Measurements from ENCODE around the gene TSPYL2. TPM values are rescaled to one million over a fixed set of nuclear protein-coding genes. Genes with fewer than 3 reads are reported as not detected.

The TSPYL2 gene
- total RNA-seq, 2 experiments from 2014 or later = 56.8 to 61.0 TPM

GRCh38 chrX:53093748-53094581 is 11.8 kb downstream of the TSPYL2 start, which contains the start of gene KANTR:
KANTR (plus strand) TSS chrX:53094142; CDS start chrX:53124273, 30,131 bp downstream.
- H3K4me3 Mint-ChIP-seq = peak within 1 kb of the TSS; percentile 93

GRCh38 chrX:53094582-53094905 is 12.4 kb downstream of the TSPYL2 start:
- CTCF ChIA-PET = interaction anchor here (1.8 kb wide), 1 partner anchor 23 kb away, joined by 9 read pairs; no protein-coding TSS in a partner anchor
- no peak for TF ChIP-seq CTCF (IDR thresholded peaks at IDR 0.05)

More at GRCh38 chrX:53093748-53094581, 11.8 kb downstream of the TSPYL2 start, which contains the start of gene KANTR:
- ATAC-seq (peak; percentile 87), DNase-seq (peak; percentile 88)
- peak within 1 kb of the TSS; percentile 90 for H3K27ac Mint-ChIP-seq
- no peak for TF ChIP-seq CTCF (IDR thresholded peaks at IDR 0.05)
- no peaks in the 10 kb centered on the region for H3K36me3 Mint-ChIP-seq (ENCODE audit: low read depth)
- ChIA-PET POLR2A (interaction anchor here (1.0 kb wide), 1 partner anchor 12 kb away, joined by 4 read pairs; the partner anchor contains the start of gene TSPYL2), CTCF (interaction anchor here (1.8 kb wide), 1 partner anchor 22 kb away, joined by 9 read pairs; no protein-coding TSS in a partner anchor)
- H3K27me3 Mint-ChIP-seq = no peaks in the 10 kb centered on the region
- peaks cover 9% of the 10 kb centered on the region for H3K4me1 Mint-ChIP-seq (ENCODE audit: low read depth)
- no peaks in the 10 kb centered on the region for H3K9me3 Mint-ChIP-seq
- intact Hi-C loops (cut with micrococcal nuclease) = no loop called here

GRCh38 chrX:53095796-53096195 is 13.6 kb downstream of the TSPYL2 start:
- H3K36me3 Mint-ChIP-seq (ENCODE audit: low read depth) = no peaks in the 10 kb centered on the region
- ChIA-PET POLR2A (no interaction called here), CTCF (interaction anchor here (0.7 kb wide), 1 partner anchor 267 kb away, joined by 3 read pairs; no protein-coding TSS in a partner anchor)
- intact Hi-C loops (cut with micrococcal nuclease) = no loop called here
- H3K27ac Mint-ChIP-seq = no peak overlapping the region
- no peaks in the 10 kb centered on the region for H3K27me3 Mint-ChIP-seq
- H3K4me1 Mint-ChIP-seq (ENCODE audit: low read depth) = peaks cover 9% of the 10 kb centered on the region
- TF ChIP-seq CTCF (IDR thresholded peaks at IDR 0.05) = no peak
- H3K9me3 Mint-ChIP-seq = no peaks in the 10 kb centered on the region
- DNase-seq (no peak), ATAC-seq (no peak)
- peak overlapping the region; percentile 14 for H3K4me3 Mint-ChIP-seq

More at GRCh38 chrX:53094582-53094905, 12.4 kb downstream of the TSPYL2 start:
- Mint-ChIP-seq H3K4me3 (peak overlapping the region; percentile 93), H3K4me1 (ENCODE audit: low read depth) (peaks cover 9% of the 10 kb centered on the region), H3K36me3 (ENCODE audit: low read depth) (no peaks in the 10 kb centered on the region), H3K27ac (peak overlapping the region; percentile 90), H3K27me3 (no peaks in the 10 kb centered on the region), H3K9me3 (no peaks in the 10 kb centered on the region)
- DNase-seq (no peak), ATAC-seq (no peak)
- intact Hi-C loops (cut with micrococcal nuclease) = no loop called here
- POLR2A ChIA-PET = interaction anchor here (1.0 kb wide), 1 partner anchor 12 kb away, joined by 4 read pairs; the partner anchor contains the start of gene TSPYL2

GRCh38 chrX:53114864-53115549 is 32.8 kb downstream of the TSPYL2 start:
- Mint-ChIP-seq H3K4me1 (ENCODE audit: low read depth) (peaks cover 2% of the 10 kb centered on the region), H3K9me3 (no peaks in the 10 kb centered on the region), H3K27me3 (no peaks in the 10 kb centered on the region), H3K4me3 (no peak overlapping the region), H3K36me3 (ENCODE audit: low read depth) (peaks cover 7% of the 10 kb centered on the region), H3K27ac (no peak overlapping the region)
- ChIA-PET CTCF (no interaction called here), POLR2A (no interaction called here)
- ATAC-seq (no peak), DNase-seq (no peak)
- intact Hi-C loops (cut with micrococcal nuclease) = no loop called here
- no peak for TF ChIP-seq CTCF (IDR thresholded peaks at IDR 0.05)

GRCh38 chrX:53115550-53115874 is 33.3 kb downstream of the TSPYL2 start:
- no peak for ATAC-seq
- peaks cover 2% of the 10 kb centered on the region for H3K4me1 Mint-ChIP-seq (ENCODE audit: low read depth)
- peaks cover 6% of the 10 kb centered on the region for H3K36me3 Mint-ChIP-seq (ENCODE audit: low read depth)
- no peak overlapping the region for H3K27ac Mint-ChIP-seq
- H3K4me3 Mint-ChIP-seq = no peak overlapping the region
- no peak for TF ChIP-seq CTCF (IDR thresholded peaks at IDR 0.05)
- DNase-seq = no peak
- intact Hi-C loops (cut with micrococcal nuclease) = no loop called here
- H3K9me3 Mint-ChIP-seq = no peaks in the 10 kb centered on the region
- ChIA-PET CTCF (no interaction called here), POLR2A (no interaction called here)
- H3K27me3 Mint-ChIP-seq = no peaks in the 10 kb centered on the region
